H9 (cell line): ENCODE measurements around the gene LOXL1. TPM values are rescaled to one million over a fixed set of nuclear protein-coding genes. Genes with fewer than 3 reads are reported as not detected.

ENCODE experiments used
- DNase-seq: peaks from one replicate; pipeline ENCODE4 v3.0.0-alpha.2; 2017
- H2AFZ ChIP-seq: one replicate; pipeline ENCODE4 v1.6.1; 2013; ENCODE audit warnings: mild to moderate bottlenecking, low read length, control low read depth, moderate library complexity
- H2AK5ac ChIP-seq: 2 replicates; pipeline ENCODE4 v1.6.1; 2013; ENCODE audit warnings: low read length, control low read depth, mixed read lengths; ENCODE audit not compliant: insufficient read length
- H2BK120ac ChIP-seq: one replicate; pipeline ENCODE4 v1.6.1; 2013; ENCODE audit warnings: low read depth, mild to moderate bottlenecking, low read length, control low read depth, inconsistent platforms; ENCODE audit not compliant: poor library complexity, severe bottlenecking
- H2BK12ac ChIP-seq: 2 replicates; pipeline ENCODE4 v1.6.1; 2013; ENCODE audit warnings: low read length, control low read depth, mixed read lengths, low read depth; ENCODE audit not compliant: insufficient read length
- H2BK15ac ChIP-seq: 2 replicates; pipeline ENCODE4 v1.6.1; 2013; ENCODE audit warnings: low read depth, low read length, control low read depth
- H2BK20ac ChIP-seq: one replicate; pipeline ENCODE4 v1.6.1; 2013; ENCODE audit warnings: low read depth, mild to moderate bottlenecking, low read length, control low read depth, inconsistent platforms; ENCODE audit not compliant: poor library complexity, severe bottlenecking
- H2BK5ac ChIP-seq: 2 replicates; pipeline ENCODE4 v1.6.1; 2013; ENCODE audit warnings: low read length, control low read depth, mixed read lengths; ENCODE audit not compliant: insufficient read length
- H3K14ac ChIP-seq: 2 replicates; pipeline ENCODE4 v1.6.1; 2013; ENCODE audit warnings: low read length, control low read depth; ENCODE audit not compliant: insufficient read depth
- H3K18ac ChIP-seq: 2 replicates; pipeline ENCODE4 v1.6.1; 2013; ENCODE audit warnings: low read depth, mild to moderate bottlenecking, mixed read lengths, low read length, control low read depth; ENCODE audit not compliant: insufficient read length
- H3K23ac ChIP-seq: 2 replicates; pipeline ENCODE4 v1.6.1; 2013; ENCODE audit warnings: low read length, control low read depth, mixed read lengths, low read depth; ENCODE audit not compliant: insufficient read length
- H3K23me2 ChIP-seq: 2 replicates; pipeline ENCODE4 v1.6.1; 2013; ENCODE audit warnings: low read depth, mild to moderate bottlenecking, mixed read lengths, low read length, control low read depth; ENCODE audit not compliant: insufficient read length, poor library complexity, severe bottlenecking
- H3K27ac ChIP-seq: 2 replicates; pipeline ENCODE4 v1.5.1; 2013; ENCODE audit warnings: low read length, control low read depth, mixed read lengths, low read depth; ENCODE audit not compliant: insufficient read length
- H3K27me3 ChIP-seq: 2 replicates; pipeline ENCODE4 v1.6.1; 2013; ENCODE audit warnings: low read length, control low read depth, inconsistent platforms; ENCODE audit not compliant: insufficient read depth
- H3K4ac ChIP-seq: 2 replicates; pipeline ENCODE4 v1.6.1; 2013; ENCODE audit warnings: low read depth, mild to moderate bottlenecking, control low read depth, inconsistent platforms, low read length, moderate library complexity
- H3K4me1 ChIP-seq: 2 replicates; pipeline ENCODE4 v1.6.1; 2013; ENCODE audit warnings: low read length, control low read depth, inconsistent platforms; ENCODE audit not compliant: insufficient read depth
- H3K4me2 ChIP-seq: 2 replicates; pipeline ENCODE4 v1.6.1; 2013; ENCODE audit warnings: low read length, control low read depth, mixed read lengths; ENCODE audit not compliant: insufficient read length, insufficient read depth
- H3K56ac ChIP-seq: 2 replicates; pipeline ENCODE4 v1.6.1; 2013; ENCODE audit warnings: low read depth, mild to moderate bottlenecking, mixed read lengths, low read length, control low read depth; ENCODE audit not compliant: insufficient read length
- H3K79me1 ChIP-seq: 2 replicates; pipeline ENCODE4 v1.6.1; 2013; ENCODE audit warnings: low read depth, mild to moderate bottlenecking, moderate library complexity, low read length, control low read depth, inconsistent platforms; ENCODE audit not compliant: insufficient read depth, poor library complexity, severe bottlenecking
- H3K79me2 ChIP-seq: 2 replicates; pipeline ENCODE4 v1.6.1; 2013; ENCODE audit warnings: low read length, control low read depth, inconsistent platforms; ENCODE audit not compliant: insufficient read depth
- H3K9ac ChIP-seq: 2 replicates; pipeline ENCODE4 v1.6.1; 2013; ENCODE audit warnings: low read length, control low read depth, mixed read lengths; ENCODE audit not compliant: insufficient read length; ENCODE audit errors: extremely low read depth
- H3K9me3 ChIP-seq: one replicate; pipeline ENCODE4 v1.6.1; 2013; ENCODE audit warnings: low read depth, low read length, inconsistent platforms; ENCODE audit not compliant: control insufficient read depth
- H3T11ph ChIP-seq: one replicate; pipeline ENCODE4 v1.6.1; 2013; ENCODE audit warnings: mild to moderate bottlenecking, low read length, control low read depth, inconsistent platforms
- H4K20me1 ChIP-seq: one replicate; pipeline ENCODE4 v1.6.1; 2013; ENCODE audit not compliant: control insufficient read depth, insufficient read length, insufficient read depth
- H4K5ac ChIP-seq: 2 replicates; pipeline ENCODE4 v1.6.1; 2013; ENCODE audit warnings: low read depth, mild to moderate bottlenecking, mixed read lengths, low read length, control low read depth; ENCODE audit not compliant: insufficient read length
- H4K8ac ChIP-seq: replicated peaks from 2 replicates; pipeline ENCODE4 v1.6.1; 2013; ENCODE audit warnings: low read length, control low read depth, mixed read lengths, low read depth; ENCODE audit not compliant: insufficient read length
- H4K91ac ChIP-seq: 2 replicates; pipeline ENCODE4 v1.6.1; 2013; ENCODE audit warnings: low read depth, mild to moderate bottlenecking, moderate library complexity, mixed read lengths, low read length, control low read depth; ENCODE audit not compliant: insufficient read length
- H3K27ac Mint-ChIP-seq, 3 experiments: 2 replicates in 2 of 3; 3 replicates in 1 of 3; pipeline ENCODE4 v1.8.0; 2020 to 2021; ENCODE audit warnings: mixed read lengths in 3 of 3, mild to moderate bottlenecking in 1 of 3, moderate library complexity in 1 of 3
- H3K27me3 Mint-ChIP-seq: 2 replicates; pipeline ENCODE4 v1.8.0; 2021; ENCODE audit warnings: low read depth, mild to moderate bottlenecking, moderate library complexity, mixed read lengths
- H3K36me3 Mint-ChIP-seq, 3 experiments: 2 replicates in 2 of 3; 3 replicates in 1 of 3; pipeline ENCODE4 v1.8.0; 2020 to 2021; ENCODE audit warnings: low read depth in 3 of 3, mixed read lengths in 3 of 3; ENCODE audit not compliant: insufficient read depth in 1 of 3
- H3K4me1 Mint-ChIP-seq, 2 experiments: 2 replicates each; pipeline ENCODE4 v1.8.0; 2020; ENCODE audit warnings: mixed read lengths in 2 of 2
- H3K4me3 Mint-ChIP-seq, 2 experiments: 2 replicates in 1 of 2; 3 replicates in 1 of 2; pipeline ENCODE4 v1.8.0; 2020 to 2021; ENCODE audit warnings: mild to moderate bottlenecking in 2 of 2, mixed read lengths in 2 of 2, moderate library complexity in 1 of 2
- H3K9me3 Mint-ChIP-seq, 2 experiments: 2 replicates in 1 of 2; 3 replicates in 1 of 2; pipeline ENCODE4 v1.8.0; 2020; ENCODE audit warnings: mild to moderate bottlenecking in 2 of 2, mixed read lengths in 2 of 2, moderate library complexity in 1 of 2
- CTCF ChIP-seq: fragments of 200-600 bp; sonication (generic); conservative IDR thresholded peaks from 3 replicates; pipeline ENCODE4 v1.8.0; 2021; ENCODE audit warnings: antibody characterized with exemption, mild to moderate bottlenecking
- WGBS: extraction: QIAGEN DNeasy Blood & Tissue Kit; methylation state at CpG from one replicate; pipeline ENCODE4 v1.1.7; 2013; ENCODE audit warnings: missing lambda C conversion rate, low lambda C conversion rate, mixed read lengths; ENCODE audit not compliant: insufficient read length; ENCODE audit errors: extremely low coverage; 5-methylcytosine and 5-hydroxymethylcytosine counted together
- total RNA-seq: library from RNA; stranded (reverse); gene quantifications from 2 replicates; pipeline ENCODE4 v1.2.1, GENCODE V29; 2021

LOXL1 gene
- total RNA-seq, 1 experiment from 2014 or later = 9.1 TPM

- Histone ChIP-seq H3K9me3 (no peaks in the 10 kb centered on the region), H2AFZ (no peak overlapping the region), H3K23ac (no peak overlapping the region), H3K18ac (no peak overlapping the region), H3K23me2 (no peaks in the 10 kb centered on the region), H3K4me2 (no peak overlapping the region), H4K91ac (no peak overlapping the region), H2AK5ac (no peak overlapping the region), H2BK15ac (no peak overlapping the region), H3K4ac (no peak overlapping the region), H2BK20ac (no peak overlapping the region), H2BK12ac (no peak overlapping the region), H4K20me1 (no peaks in the 10 kb centered on the region), H3K27me3 (no peaks in the 10 kb centered on the region), H2BK5ac (no peak overlapping the region), H3K9ac (no peak overlapping the region), H2BK120ac (no peak overlapping the region), H3K4me1 (no peaks in the 10 kb centered on the region), H4K8ac (no peak overlapping the region), H4K5ac (no peak overlapping the region), H3K79me2 (no peaks in the 10 kb centered on the region), H3K79me1 (no peaks in the 10 kb centered on the region), H3T11ph (no peak overlapping the region), H3K14ac (no peak overlapping the region), H3K27ac (no peak overlapping the region), H3K56ac (no peak overlapping the region)
- peaks cover 16 to 23% of the 10 kb centered on the region in 2 experiments for H3K4me1 Mint-ChIP-seq
- no peak overlapping the region for H3K4me3 Mint-ChIP-seq
- peaks cover 3% of the 10 kb centered on the region for H3K27me3 Mint-ChIP-seq
- no peak for TF ChIP-seq CTCF
- no peaks in the 10 kb centered on the region for H3K36me3 Mint-ChIP-seq
- H3K27ac Mint-ChIP-seq = peak overlapping the region in 1 of 3 experiments; percentile 46; a peak in 2 of 7 replicates
- DNase-seq = no peak
- no CpG with 5 or more reads among the region's 4 CpGs for WGBS
- H3K9me3 Mint-ChIP-seq = no peaks in the 10 kb centered on the region
Measured at GRCh38 chr15:73935547-73935946, 9.3 kb downstream of the LOXL1 start.
